ENCODE results near the gene CHAT. TPM values are rescaled to one million over a fixed set of nuclear protein-coding genes. Genes with fewer than 3 reads are reported as not detected.

Gene CHAT
- total RNA-seq, 1 experiment from 2014 or later: 0.18 TPM

DNA sequence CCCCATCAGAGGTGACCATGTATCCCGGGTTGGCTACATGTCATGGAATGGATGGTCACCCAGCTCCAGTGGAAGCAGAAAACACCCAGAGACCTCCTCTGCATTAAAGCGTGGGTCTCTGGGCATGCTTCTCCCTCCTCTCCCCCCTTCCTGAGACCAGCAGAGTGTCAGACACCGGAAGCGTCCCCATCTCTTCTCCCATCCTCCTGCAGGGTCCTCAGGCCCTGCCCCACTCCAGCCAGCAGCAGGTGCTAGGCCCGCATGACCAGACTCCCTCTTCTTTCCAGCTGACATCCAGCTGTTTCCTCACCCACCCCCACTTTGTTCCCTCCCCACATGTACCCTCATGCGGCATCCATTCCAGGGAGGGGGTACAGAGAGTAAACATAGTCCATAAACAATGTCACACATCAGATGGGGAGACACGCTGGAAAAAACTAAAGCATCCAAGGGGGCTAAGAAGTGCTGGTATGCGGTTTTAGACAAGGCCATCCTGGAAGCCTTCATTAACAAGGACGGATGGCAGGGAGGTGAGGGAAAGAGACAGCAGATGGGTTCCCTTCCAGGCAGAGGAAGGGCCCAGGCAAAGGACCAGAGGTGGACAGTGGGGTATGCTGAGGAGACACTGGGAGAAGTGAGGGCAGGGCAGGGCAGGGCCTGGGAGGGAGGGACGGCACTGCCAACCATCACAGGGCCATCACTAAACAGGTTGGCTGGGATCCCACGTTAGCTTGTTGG, 16.2 kb upstream of the CHAT start:
- TF ChIP-seq, protein P1, sequence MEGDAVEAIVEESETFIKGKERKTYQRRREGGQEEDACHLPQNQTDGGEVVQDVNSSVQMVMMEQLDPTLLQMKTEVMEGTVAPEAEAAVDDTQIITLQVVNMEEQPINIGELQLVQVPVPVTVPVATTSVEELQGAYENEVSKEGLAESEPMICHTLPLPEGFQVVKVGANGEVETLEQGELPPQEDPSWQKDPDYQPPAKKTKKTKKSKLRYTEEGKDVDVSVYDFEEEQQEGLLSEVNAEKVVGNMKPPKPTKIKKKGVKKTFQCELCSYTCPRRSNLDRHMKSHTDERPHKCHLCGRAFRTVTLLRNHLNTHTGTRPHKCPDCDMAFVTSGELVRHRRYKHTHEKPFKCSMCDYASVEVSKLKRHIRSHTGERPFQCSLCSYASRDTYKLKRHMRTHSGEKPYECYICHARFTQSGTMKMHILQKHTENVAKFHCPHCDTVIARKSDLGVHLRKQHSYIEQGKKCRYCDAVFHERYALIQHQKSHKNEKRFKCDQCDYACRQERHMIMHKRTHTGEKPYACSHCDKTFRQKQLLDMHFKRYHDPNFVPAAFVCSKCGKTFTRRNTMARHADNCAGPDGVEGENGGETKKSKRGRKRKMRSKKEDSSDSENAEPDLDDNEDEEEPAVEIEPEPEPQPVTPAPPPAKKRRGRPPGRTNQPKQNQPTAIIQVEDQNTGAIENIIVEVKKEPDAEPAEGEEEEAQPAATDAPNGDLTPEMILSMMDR (IDR thresholded peaks at IDR 0.05; ENCODE audit: insufficient read depth in 1 of 2, low read depth in 1 of 2, low read length in 1 of 2, severe bottlenecking in 1 of 2, unreplicated experiment in 1 of 2): no peak
- peaks cover 4% of the 10 kb centered on the region for H3K36me3 Mint-ChIP-seq (ENCODE audit: insufficient read depth, unreplicated experiment)
- peak in 1 of 2 experiments; percentile 29 for DNase-seq
- ChIA-PET POLR2A (no interaction called here), CTCF (interaction anchor here (0.6 kb wide), 1 partner anchor 172 kb away, joined by 5 read pairs; no protein-coding TSS in a partner anchor)
- peaks cover 9% of the 10 kb centered on the region for H3K4me1 Mint-ChIP-seq (ENCODE audit: low read depth, unreplicated experiment)
- no peak overlapping the region for H3K4me3 Mint-ChIP-seq (ENCODE audit: unreplicated experiment)
- H3K27me3 Mint-ChIP-seq (ENCODE audit: insufficient read depth, unreplicated experiment): no peaks in the 10 kb centered on the region
- H3K9me3 ChIP-seq: no peaks in the 10 kb centered on the region
- no peaks in the 10 kb centered on the region for H3K36me3 ChIP-seq (ENCODE audit: control insufficient read depth, insufficient read depth, low read length)
- no peak overlapping the region for H3K4me3 ChIP-seq (ENCODE audit: low read depth, low read length)
- intact Hi-C loops (cut with micrococcal nuclease; ENCODE audit: unreplicated experiment): loop anchor here (10.0 kb wide), 1 partner anchor 317 kb away; no protein-coding TSS in a partner anchor
- no TSS peak for BruUV-seq (replicated peaks)
- peaks cover 40% of the 10 kb centered on the region for H3K4me1 ChIP-seq
- no peaks in the 10 kb centered on the region for H3K27me3 ChIP-seq (replicated peaks; ENCODE audit: control insufficient read depth, insufficient read depth, low read length)
- no peak overlapping the region for H3K27ac Mint-ChIP-seq (ENCODE audit: unreplicated experiment)
- H3K9me3 Mint-ChIP-seq (ENCODE audit: unreplicated experiment): no peaks in the 10 kb centered on the region

- DNase-seq: peak in 1 of 2 experiments; percentile 23
- Histone ChIP-seq H3K4me1 (peaks cover 40% of the 10 kb centered on the region), H3K4me3 (ENCODE audit: low read depth, low read length) (no peak overlapping the region), H3K36me3 (ENCODE audit: control insufficient read depth, insufficient read depth, low read length) (no peaks in the 10 kb centered on the region), H3K9me3 (no peaks in the 10 kb centered on the region), H3K27me3 (replicated peaks; ENCODE audit: control insufficient read depth, insufficient read depth, low read length) (no peaks in the 10 kb centered on the region)
- TF ChIP-seq, protein P1 (IDR thresholded peaks at IDR 0.05; ENCODE audit: insufficient read depth in 1 of 2, low read depth in 1 of 2, low read length in 1 of 2, severe bottlenecking in 1 of 2, unreplicated experiment in 1 of 2): no peak
- Mint-ChIP-seq H3K36me3 (ENCODE audit: insufficient read depth, unreplicated experiment) (peaks cover 4% of the 10 kb centered on the region), H3K4me1 (ENCODE audit: low read depth, unreplicated experiment) (peaks cover 9% of the 10 kb centered on the region), H3K27me3 (ENCODE audit: insufficient read depth, unreplicated experiment) (no peaks in the 10 kb centered on the region), H3K4me3 (ENCODE audit: unreplicated experiment) (no peak overlapping the region), H3K27ac (ENCODE audit: unreplicated experiment) (peak overlapping the region; percentile 9), H3K9me3 (ENCODE audit: unreplicated experiment) (no peaks in the 10 kb centered on the region)
- BruUV-seq (replicated peaks): no TSS peak
- intact Hi-C loops (cut with micrococcal nuclease; ENCODE audit: unreplicated experiment): loop anchor here (10.0 kb wide), 1 partner anchor 316 kb away; no protein-coding TSS in a partner anchor
- CTCF ChIA-PET: interaction anchor here (0.6 kb wide), 1 partner anchor 171 kb away, joined by 5 read pairs; no protein-coding TSS in a partner anchor
- POLR2A ChIA-PET: no interaction called here
These were observed 15.5 kb upstream of the CHAT start for GRCh38 chr10:49598164-49598856.

- no peaks in the 10 kb centered on the region for H3K9me3 ChIP-seq
- no peaks in the 10 kb centered on the region for H3K9me3 Mint-ChIP-seq (ENCODE audit: unreplicated experiment)
- peaks cover 4% of the 10 kb centered on the region for H3K36me3 Mint-ChIP-seq (ENCODE audit: insufficient read depth, unreplicated experiment)
- no peak overlapping the region for H3K4me3 Mint-ChIP-seq (ENCODE audit: unreplicated experiment)
- H3K27me3 ChIP-seq (replicated peaks; ENCODE audit: control insufficient read depth, insufficient read depth, low read length): no peaks in the 10 kb centered on the region
- peak overlapping the region; percentile 9 for H3K27ac Mint-ChIP-seq (ENCODE audit: unreplicated experiment)
- H3K4me3 ChIP-seq (ENCODE audit: low read depth, low read length): no peak overlapping the region
- H3K36me3 ChIP-seq (ENCODE audit: control insufficient read depth, insufficient read depth, low read length): no peaks in the 10 kb centered on the region
- peaks cover 40% of the 10 kb centered on the region for H3K4me1 ChIP-seq
- H3K4me1 Mint-ChIP-seq (ENCODE audit: low read depth, unreplicated experiment): peaks cover 9% of the 10 kb centered on the region
- ChIA-PET CTCF (no interaction called here), POLR2A (no interaction called here)
- TF ChIP-seq, protein P1 (IDR thresholded peaks at IDR 0.05; ENCODE audit: insufficient read depth in 1 of 2, low read depth in 1 of 2, low read length in 1 of 2, severe bottlenecking in 1 of 2, unreplicated experiment in 1 of 2): no peak
- DNase-seq: peak; percentile 66 to 85
- intact Hi-C loops (cut with micrococcal nuclease; ENCODE audit: unreplicated experiment): loop anchor here (10.0 kb wide), 1 partner anchor 316 kb away; no protein-coding TSS in a partner anchor
- BruUV-seq (replicated peaks): no TSS peak
- H3K27me3 Mint-ChIP-seq (ENCODE audit: insufficient read depth, unreplicated experiment): no peaks in the 10 kb centered on the region
These were observed 14.9 kb upstream of the CHAT start for GRCh38 chr10:49598986-49599385.

All from Caco-2 (cell line).